Right lobe of liver (tissue), 6 donors: Measurements from ENCODE around the gene KRTAP4-9. TPM values are rescaled to one million over a fixed set of nuclear protein-coding genes. Genes with fewer than 3 reads are reported as not detected.
"Not testable (repeated sequence)": the region's sequence is repeated elsewhere in the genome, so short reads cannot be mapped to it uniquely, and the experiment has no call there.

Experiments
- ATAC-seq, 4 donors: fragments of 200-7000 bp; cut with Tn5 transposase; one replicate each; pipeline ENCODE4 v1.9.1; 2020; ENCODE audit warnings: mild to moderate bottlenecking in 4 of 4, moderate library complexity in 4 of 4
- DNase-seq, 3 donors: peaks; one replicate each; pipeline ENCODE4 v3.0.0-alpha.2; 2020
- H3K27ac ChIP-seq, 3 donors: fragments of 200-600 bp; one replicate each; pipeline ENCODE4 v1.8.0; 2022
- H3K27me3 ChIP-seq, 2 donors: fragments of 200-600 bp; one replicate each; pipeline ENCODE4 v1.8.0; 2022
- H3K36me3 ChIP-seq, 4 donors: fragments of 200-600 bp; sonication (generic) in 1 of 4; one replicate each; pipeline versions ENCODE4 v1.5.1 to v1.8.0; 2017 to 2022; ENCODE audit warnings: control low read depth in 1 of 4
- H3K4me1 ChIP-seq, 4 donors: fragments of 200-600 bp; sonication (generic) in 1 of 4; one replicate each; pipeline versions ENCODE4 v1.5.1 to v1.8.0; 2017 to 2022; ENCODE audit warnings: control low read depth in 1 of 4
- H3K4me3 ChIP-seq, 3 donors: fragments of 200-600 bp; one replicate each; pipeline ENCODE4 v1.8.0; 2022
- H3K9me3 ChIP-seq, 4 donors: fragments of 200-600 bp; sonication (generic) in 1 of 4; one replicate each; pipeline versions ENCODE4 v1.5.1 to v1.8.0; 2017 to 2022; ENCODE audit warnings: control low read depth in 1 of 4
- POLR2A ChIP-seq: fragments of 450-650 bp; IDR thresholded peaks from one replicate; pipeline ENCODE4 v1.6.1; 2017; ENCODE audit warnings: antibody characterized with exemption, mild to moderate bottlenecking
- WGBS: methylation state at CpG from one replicate; pipeline ENCODE4 v1.1.6; 2018; ENCODE audit warnings: low coverage, low lambda C conversion rate; ENCODE audit not compliant: insufficient coverage; ENCODE audit errors: missing lambda C conversion rate; 5-methylcytosine and 5-hydroxymethylcytosine counted together
- intact Hi-C, 2 donors: fragments of 100-400 bp; cut with DNase I; formaldehyde crosslinking; loops; one replicate each; pipeline versions ENCODE4 v1.11.2 to v1.14.1; 2022
- total RNA-seq, 6 experiments: library from RNA; depleted of rRNA in 2 of 6; stranded (reverse); fragments of >200 nt in 2 of 6; fragmentation: NEBNext Ultra II Directional in 3 of 6; extraction: Animal tissue kit (Norgen Biotek cat#: 25700) in 3 of 6; gene quantifications; one replicate each; pipeline versions ENCODE4 v1.1.0 to v1.2.4, GENCODE V29; 2016 to 2023
- TF ChIP-seq, protein P1 (sequence below), 4 donors: fragments of 200-600 bp in 3 of 4; fragments of 450-650 bp in 1 of 4; IDR thresholded peaks; one replicate each; pipeline versions ENCODE4 v1.5.1 to v1.8.0; 2016 to 2022; ENCODE audit warnings: antibody characterized with exemption in 4 of 4, mild to moderate bottlenecking in 2 of 4
- donor health status: DM: no; HTN: yes; CAD: no.
- donor health status: DM: no; HTN: no; CAD: no.
- donor health status: DM: no; HTN: no; CAD: no.
- donor health status: DM: no; HTN: yes; CAD: no.
- donor health status: DM: no; HTN: yes; CAD: no.

KRTAP4-9 gene
- total RNA-seq, 6 experiments from 2014 or later, result not detected

DNA sequence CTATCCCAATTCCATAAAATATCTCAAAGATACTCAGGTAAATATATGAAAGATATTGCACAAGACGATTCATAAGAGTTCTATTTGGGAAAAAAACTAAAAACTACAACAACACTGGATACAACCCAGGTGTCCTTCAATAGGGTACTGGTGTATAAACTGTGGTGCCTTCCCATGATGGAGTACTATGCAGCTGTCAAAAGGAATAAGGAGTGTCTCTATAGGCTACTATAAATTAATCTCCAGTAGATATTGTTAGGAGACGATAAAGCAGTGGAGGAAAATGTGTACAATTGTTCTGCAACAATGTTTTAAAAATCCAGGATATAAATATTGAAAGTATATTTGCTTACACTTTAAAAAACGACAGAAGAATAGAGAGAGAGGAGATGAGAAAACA lies 21.2 kb downstream of the KRTAP4-9 start:
- no peaks in the 10 kb centered on the region for H3K36me3 ChIP-seq
- no peak for ATAC-seq
- intact Hi-C loops, result no loop called here
- H3K4me1 ChIP-seq, result no peaks in the 10 kb centered on the region
- DNase-seq, result no peak
- H3K27me3 ChIP-seq, result no peaks in the 10 kb centered on the region
- TF ChIP-seq POLR2A, result no peak
- TF ChIP-seq, protein P1, sequence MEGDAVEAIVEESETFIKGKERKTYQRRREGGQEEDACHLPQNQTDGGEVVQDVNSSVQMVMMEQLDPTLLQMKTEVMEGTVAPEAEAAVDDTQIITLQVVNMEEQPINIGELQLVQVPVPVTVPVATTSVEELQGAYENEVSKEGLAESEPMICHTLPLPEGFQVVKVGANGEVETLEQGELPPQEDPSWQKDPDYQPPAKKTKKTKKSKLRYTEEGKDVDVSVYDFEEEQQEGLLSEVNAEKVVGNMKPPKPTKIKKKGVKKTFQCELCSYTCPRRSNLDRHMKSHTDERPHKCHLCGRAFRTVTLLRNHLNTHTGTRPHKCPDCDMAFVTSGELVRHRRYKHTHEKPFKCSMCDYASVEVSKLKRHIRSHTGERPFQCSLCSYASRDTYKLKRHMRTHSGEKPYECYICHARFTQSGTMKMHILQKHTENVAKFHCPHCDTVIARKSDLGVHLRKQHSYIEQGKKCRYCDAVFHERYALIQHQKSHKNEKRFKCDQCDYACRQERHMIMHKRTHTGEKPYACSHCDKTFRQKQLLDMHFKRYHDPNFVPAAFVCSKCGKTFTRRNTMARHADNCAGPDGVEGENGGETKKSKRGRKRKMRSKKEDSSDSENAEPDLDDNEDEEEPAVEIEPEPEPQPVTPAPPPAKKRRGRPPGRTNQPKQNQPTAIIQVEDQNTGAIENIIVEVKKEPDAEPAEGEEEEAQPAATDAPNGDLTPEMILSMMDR (IDR thresholded peaks at IDR 0.05), result no peak
- no peak overlapping the region for H3K4me3 ChIP-seq
- H3K27ac ChIP-seq, result no peak overlapping the region
- no peaks in the 10 kb centered on the region for H3K9me3 ChIP-seq
- 51% methylated on average over 3 of the region's 3 CpGs for WGBS

DNA sequence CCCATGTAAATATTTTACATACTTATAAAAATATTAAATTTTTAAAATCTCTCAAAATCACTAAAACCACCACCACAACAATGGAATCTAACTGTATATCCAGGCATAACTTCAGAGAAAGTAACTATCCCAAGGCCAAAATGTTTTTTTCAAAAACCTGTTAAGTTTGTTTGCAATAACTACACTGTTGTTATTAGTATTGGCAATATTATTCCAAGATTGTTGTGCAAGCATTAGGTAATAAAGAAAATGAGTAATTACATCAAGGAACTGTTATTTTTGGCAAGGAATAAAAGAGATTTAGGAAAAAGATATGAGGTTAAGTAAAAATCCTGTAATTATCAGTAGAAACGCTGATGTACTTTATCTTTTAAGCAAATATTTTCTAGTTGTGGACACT lies 22.2 kb downstream of the KRTAP4-9 start:
- DNase-seq (no peak), ATAC-seq (no peak)
- no peaks in the 10 kb centered on the region for H3K9me3 ChIP-seq
- no peaks in the 10 kb centered on the region for H3K36me3 ChIP-seq
- no peaks in the 10 kb centered on the region for H3K27me3 ChIP-seq
- no peaks in the 10 kb centered on the region for H3K4me1 ChIP-seq
- H3K27ac ChIP-seq, result no peak overlapping the region
- 39% methylated on average over 1 of the region's 1 CpG for WGBS
- TF ChIP-seq POLR2A, result no peak
- TF ChIP-seq, protein P1 (IDR thresholded peaks at IDR 0.05), result no peak
- intact Hi-C loops, result no loop called here
- H3K4me3 ChIP-seq, result no peak overlapping the region

DNA sequence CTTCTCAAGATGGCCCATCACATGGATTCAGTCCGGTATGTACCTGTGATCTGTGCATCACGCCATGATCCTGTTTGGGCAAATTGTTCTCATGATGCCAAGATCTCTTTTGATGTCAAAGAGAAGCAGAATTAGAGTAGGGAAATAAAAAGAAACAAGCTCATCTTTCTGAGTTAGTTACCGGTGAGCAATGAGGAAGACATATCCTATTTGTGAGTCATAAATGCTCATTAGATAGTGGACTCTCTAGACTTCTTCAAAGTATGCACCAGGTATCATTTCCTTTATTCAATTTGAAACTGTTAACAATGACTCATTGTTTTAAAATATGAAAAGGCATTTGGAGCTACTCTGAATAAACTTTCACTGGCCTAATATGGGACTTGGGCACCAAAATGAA lies 26.8 kb downstream of the KRTAP4-9 start:
- ATAC-seq, result no peak
- H3K36me3 ChIP-seq, result no peaks in the 10 kb centered on the region

DNA sequence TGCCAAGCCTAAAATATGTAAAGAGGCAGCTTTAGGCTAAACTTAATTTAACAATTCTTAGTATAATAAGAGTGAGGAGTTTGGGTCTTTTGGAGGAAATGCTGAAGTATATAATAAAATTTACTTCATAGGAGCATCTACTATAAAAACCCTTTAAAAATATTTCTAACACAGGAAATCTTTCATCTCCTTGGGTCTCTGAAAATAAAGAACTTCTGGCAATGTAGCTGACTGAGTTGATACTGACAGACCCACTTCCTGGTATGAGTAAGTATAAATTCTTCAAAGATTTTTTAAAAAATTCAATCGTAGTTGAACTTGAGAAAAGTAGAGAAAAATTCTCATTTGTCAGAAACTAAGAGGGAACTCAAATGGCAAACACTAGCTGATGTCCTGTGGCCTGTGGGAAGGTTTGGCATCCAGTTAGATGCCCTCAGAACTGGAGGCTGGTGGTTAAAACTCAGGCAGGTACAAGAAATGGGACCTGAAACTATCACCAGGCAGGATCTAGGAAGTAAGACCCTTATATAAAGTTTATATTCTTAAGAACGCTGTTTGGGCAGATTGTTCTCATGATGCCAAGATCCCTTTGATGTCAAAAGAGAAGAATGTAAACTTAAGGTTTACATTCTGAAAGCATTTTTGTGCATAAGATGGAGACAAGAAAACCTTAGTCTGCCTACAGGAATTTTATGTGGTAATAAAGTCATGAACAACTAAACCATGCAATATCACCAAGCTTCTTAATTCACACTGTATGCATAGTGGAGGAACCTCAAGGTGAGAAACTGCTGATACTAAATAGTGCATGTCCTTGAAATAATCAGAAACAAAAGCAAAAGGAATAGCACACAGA lies 28.9 kb downstream of the KRTAP4-9 start:
- no peaks in the 10 kb centered on the region for H3K36me3 ChIP-seq
- intact Hi-C loops, result no loop called here
- DNase-seq (no peak), ATAC-seq (no peak)
- H3K9me3 ChIP-seq, result no peaks in the 10 kb centered on the region
- no peaks in the 10 kb centered on the region for H3K27me3 ChIP-seq
- no peaks in the 10 kb centered on the region for H3K4me1 ChIP-seq
- no peak overlapping the region for H3K27ac ChIP-seq
- TF ChIP-seq, protein P1 (IDR thresholded peaks at IDR 0.05), result no peak
- TF ChIP-seq POLR2A, result no peak
- H3K4me3 ChIP-seq, result no peak overlapping the region
- 34% methylated on average over 2 of the region's 2 CpGs for WGBS

More for the DNA sequence above, 26.8 kb downstream of the KRTAP4-9 start:
- H3K27ac ChIP-seq, result no peak overlapping the region
- H3K27me3 ChIP-seq, result no peaks in the 10 kb centered on the region
- intact Hi-C loops, result no loop called here
- no peaks in the 10 kb centered on the region for H3K4me1 ChIP-seq
- no peak for DNase-seq
- H3K4me3 ChIP-seq, result no peak overlapping the region
- no peak for TF ChIP-seq POLR2A
- TF ChIP-seq, protein P1 (IDR thresholded peaks at IDR 0.05), result no peak
- WGBS, result 57% methylated on average over 3 of the region's 3 CpGs
- no peaks in the 10 kb centered on the region for H3K9me3 ChIP-seq

DNA sequence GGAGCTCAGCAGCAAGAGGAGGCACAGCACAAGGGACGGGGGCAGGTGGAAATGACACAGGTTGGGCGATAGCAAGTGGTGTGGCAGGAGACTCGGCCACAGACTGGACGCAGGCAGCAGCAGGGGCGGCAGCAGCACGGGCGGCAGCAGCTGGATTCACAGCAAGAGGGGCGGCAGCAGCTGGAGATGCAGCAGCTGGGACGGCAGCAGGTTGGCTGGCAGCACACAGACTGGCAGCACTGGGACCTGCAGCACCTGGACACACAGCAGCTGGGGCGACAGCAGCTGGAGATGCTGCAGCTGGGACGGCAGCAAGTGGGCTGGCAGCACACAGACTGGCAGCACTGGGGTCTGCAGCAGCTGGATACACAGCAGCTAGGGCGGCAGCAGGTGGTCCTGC lies 34.7 kb downstream of the KRTAP4-9 start:
- H3K9me3 ChIP-seq, ATAC-seq, H3K27ac ChIP-seq, H3K4me1 ChIP-seq, DNase-seq, H3K4me3 ChIP-seq, H3K36me3 ChIP-seq, H3K27me3 ChIP-seq, intact Hi-C loops: not testable (repeated sequence)
- WGBS, result 63% methylated on average over 8 of the region's 12 CpGs
